ENCODE measurements around the gene TNNI3K. TPM values are rescaled to one million over a fixed set of nuclear protein-coding genes. Genes with fewer than 3 reads are reported as not detected.

Gene TNNI3K
- total RNA-seq, 2 donors from 2014 or later = 11.5 TPM; not detected in 1

GRCh38 chr1:74357150-74357549, 122.0 kb downstream of the TNNI3K start:
- H3K27me3 ChIP-seq = no peaks in the 10 kb centered on the region
- no peak for DNase-seq
- intact Hi-C loops (cut with DNase I) = no loop called here

DNA sequence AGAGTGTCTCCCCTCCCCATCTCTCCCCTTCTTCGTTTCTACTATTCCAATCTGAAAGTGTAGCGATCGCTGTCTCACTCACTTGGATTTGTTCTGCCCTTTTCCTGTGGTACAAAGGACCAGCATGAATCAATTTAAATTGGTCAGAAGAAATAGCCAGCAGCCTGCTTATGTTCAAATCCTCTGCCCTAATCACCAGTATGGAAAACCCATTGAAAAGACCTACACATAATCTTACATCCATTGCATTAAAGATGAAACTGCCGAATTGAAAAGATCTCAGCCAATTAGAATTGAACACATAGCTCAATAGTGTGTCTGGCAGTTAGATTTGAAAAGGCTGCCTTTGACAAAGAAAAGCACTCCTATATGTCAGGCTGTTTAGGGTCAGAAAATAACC, 122.6 kb downstream of the TNNI3K start:
- 60 to 70% methylated on average over 4 of the region's 4 CpGs for WGBS, 2 donors
- Histone ChIP-seq H3K27me3 (no peaks in the 10 kb centered on the region), H3K27ac (no peak overlapping the region), H3K4me3 (no peak overlapping the region), H3K36me3 (replicated peaks in 1 of 2; ENCODE audit: insufficient read depth in 1 of 2, low read depth in 2 of 2) (no peaks in the 10 kb centered on the region), H3K4me1 (no peaks in the 10 kb centered on the region), H3K9me3 (no peaks in the 10 kb centered on the region)
- TF ChIP-seq CTCF (IDR thresholded peaks at IDR 0.05) (no peak), POLR2A (IDR thresholded peaks at IDR 0.05) (no peak)
- intact Hi-C loops (cut with DNase I) = no loop called here
- ATAC-seq (no peak), DNase-seq (no peak)

More at GRCh38 chr1:74357150-74357549, 122.0 kb downstream of the TNNI3K start:
- no peaks in the 10 kb centered on the region for H3K36me3 ChIP-seq (replicated peaks in 1 of 2; ENCODE audit: insufficient read depth in 1 of 2, low read depth in 2 of 2)
- H3K4me3 ChIP-seq = no peak overlapping the region
- H3K27ac ChIP-seq = no peak overlapping the region
- 49 to 67% methylated on average over 3 of the region's 3 CpGs for WGBS, 2 donors
- TF ChIP-seq CTCF (IDR thresholded peaks at IDR 0.05) = no peak
- TF ChIP-seq POLR2A (IDR thresholded peaks at IDR 0.05) = no peak
- ATAC-seq = no peak
- H3K4me1 ChIP-seq = no peaks in the 10 kb centered on the region
- H3K9me3 ChIP-seq = no peaks in the 10 kb centered on the region

- Histone ChIP-seq H3K27ac (no peak overlapping the region), H3K4me1 (no peaks in the 10 kb centered on the region), H3K9me3 (no peaks in the 10 kb centered on the region), H3K4me3 (no peak overlapping the region), H3K27me3 (no peaks in the 10 kb centered on the region), H3K36me3 (replicated peaks in 1 of 2; ENCODE audit: insufficient read depth in 1 of 2, low read depth in 2 of 2) (no peaks in the 10 kb centered on the region)
- no peak for TF ChIP-seq POLR2A (IDR thresholded peaks at IDR 0.05)
- TF ChIP-seq CTCF (IDR thresholded peaks at IDR 0.05) = no peak
- intact Hi-C loops (cut with DNase I) = no loop called here
- 85 to 86% methylated on average over 1 of the region's 1 CpG for WGBS, 2 donors
- DNase-seq (no peak), ATAC-seq (no peak)
Observed at GRCh38 chr1:74362691-74363090, 127.5 kb downstream of the TNNI3K start.

- TF ChIP-seq CTCF (IDR thresholded peaks at IDR 0.05) = no peak
- no peak for TF ChIP-seq POLR2A (IDR thresholded peaks at IDR 0.05)
- no peaks in the 10 kb centered on the region for H3K36me3 ChIP-seq (replicated peaks in 1 of 2; ENCODE audit: insufficient read depth in 1 of 2, low read depth in 2 of 2)
- no peak for ATAC-seq
- no peak overlapping the region for H3K4me3 ChIP-seq
- no peaks in the 10 kb centered on the region for H3K27me3 ChIP-seq
- 50 to 52% methylated on average over 2 of the region's 2 CpGs for WGBS, 2 donors
- no peaks in the 10 kb centered on the region for H3K4me1 ChIP-seq
- DNase-seq = no peak
- no peak overlapping the region for H3K27ac ChIP-seq
- intact Hi-C loops (cut with DNase I) = no loop called here
- no peaks in the 10 kb centered on the region for H3K9me3 ChIP-seq
Observed at GRCh38 chr1:74363220-74363619, 128.0 kb downstream of the TNNI3K start.

- ATAC-seq (no peak), DNase-seq (no peak)
- H3K9me3 ChIP-seq = no peaks in the 10 kb centered on the region
- H3K4me3 ChIP-seq = no peak overlapping the region
- no peaks in the 10 kb centered on the region for H3K4me1 ChIP-seq
- no peak overlapping the region for H3K27ac ChIP-seq
- H3K36me3 ChIP-seq (replicated peaks in 1 of 2; ENCODE audit: insufficient read depth in 1 of 2, low read depth in 2 of 2) = no peaks in the 10 kb centered on the region
- WGBS, 2 donors = 91 to 98% methylated on average over 1 of the region's 1 CpG
- TF ChIP-seq POLR2A (IDR thresholded peaks at IDR 0.05) (no peak), CTCF (IDR thresholded peaks at IDR 0.05) (no peak)
- intact Hi-C loops (cut with DNase I) = no loop called here
- no peaks in the 10 kb centered on the region for H3K27me3 ChIP-seq
Observed at GRCh38 chr1:74367175-74367813, 132.1 kb downstream of the TNNI3K start.
